ENCODE measurements around the gene PLAGL2. TPM values are rescaled to one million over a fixed set of nuclear protein-coding genes. Genes with fewer than 3 reads are reported as not detected.

PLAGL2 gene
- total RNA-seq, 1 donor from 2014 or later: 3.5 TPM

- DNase-seq (ENCODE audit: low read depth): no peak
Observed at GRCh38 chr20:32152421-32153155, 55.0 kb downstream of the PLAGL2 start.

GRCh38 chr20:32150291-32150848, 57.2 kb downstream of the PLAGL2 start:
- no peak for DNase-seq (ENCODE audit: low read depth)

- no peak for DNase-seq (ENCODE audit: low read depth)
Observed at GRCh38 chr20:32149566-32150170, 57.9 kb downstream of the PLAGL2 start.

- no peak for DNase-seq (ENCODE audit: low read depth)
Observed at GRCh38 chr20:32144898-32145662, 62.5 kb downstream of the PLAGL2 start.

GRCh38 chr20:32142991-32143390, 64.6 kb downstream of the PLAGL2 start:
- no peak for DNase-seq (ENCODE audit: low read depth)

MicroRNAs within 50 kb of the gene (microRNA counts, 767-probe panel; counts per million panel counts)
- not detected for microRNA hsa-miR-1825

Other genes with a start within 250 kb of the PLAGL2 start
- gene XKR7, start 239.6 kb downstream of the PLAGL2 start, total RNA-seq: not detected in 2 replicates
- not detected in 2 replicates for gene CCM2L, start 197.3 kb downstream of the PLAGL2 start, total RNA-seq
- not detected in 2 replicates for gene HCK, start 155.5 kb downstream of the PLAGL2 start, total RNA-seq
- 41.4 and 46.4 TPM in 2 replicates for gene TM9SF4, start 98.0 kb downstream of the PLAGL2 start, total RNA-seq
- 36.7 and 44.7 TPM in 2 replicates for gene POFUT1, start 137 bp upstream of the PLAGL2 start, total RNA-seq
- gene KIF3B, start 69.9 kb upstream of the PLAGL2 start, total RNA-seq: 15.6 and 16.0 TPM in 2 replicates
- 27.0 and 29.9 TPM in 2 replicates for gene ASXL1, start 150.6 kb upstream of the PLAGL2 start, total RNA-seq

All from myocyte (in vitro differentiated cells).